ENCODE results near the gene CCDC148. TPM values are rescaled to one million over a fixed set of nuclear protein-coding genes. Genes with fewer than 3 reads are reported as not detected.

Gene CCDC148
- total and polyA plus RNA-seq, 2 donors (not counting 3 experiments of a cell fraction or from before 2014, with no cell fraction given): 0.04 to 0.69 TPM

GRCh38 chr2:158459161-158460003 lies 2.8 kb upstream of the CCDC148 start:
- H4K20me1 ChIP-seq (replicated peaks; ENCODE audit: control insufficient read depth, extremely low read depth, insufficient read depth, low read length): peaks cover 4% of the 10 kb centered on the region
- CTCF ChIA-PET: interaction anchor here (1.3 to 4.7 kb wide), 10 partner anchors 17 to 435 kb away, joined by 3 to 63 read pairs (median 6); no protein-coding TSS in a partner anchor
- BruUV-seq (replicated peaks): no TSS peak

More at GRCh38 chr2:158459161-158460003, 2.8 kb upstream of the CCDC148 start:
- DNase-seq (ENCODE audit: low read depth, low spot score): peak; percentile 52
- no peak overlapping the region for H3K27ac ChIP-seq (ENCODE audit: insufficient read depth, low read depth, low read length)
- H3K79me2 ChIP-seq (ENCODE audit: control insufficient read depth, insufficient read depth, low read length): peaks cover 60% of the 10 kb centered on the region
- intact Hi-C loops (cut with micrococcal nuclease): loop anchor here (2.0 to 10.0 kb wide), 4 partner anchors 167 to 675 kb away; no protein-coding TSS in a partner anchor
- H3K9ac ChIP-seq (replicated peaks; ENCODE audit: extremely low read depth, insufficient read depth, low read length): peak overlapping the region; percentile 73
- H3K4me3 ChIP-seq (replicated peaks in 1 of 3; ENCODE audit: insufficient read depth in 1 of 3, low read depth in 1 of 3, low read length in 3 of 3): peak overlapping the region in 2 of 3 experiments; percentile 81 to 86
- H3K27me3 ChIP-seq (ENCODE audit: control insufficient read depth in 2 of 2, insufficient read depth in 2 of 2, low read length in 2 of 2): peaks cover 1 to 11% of the 10 kb centered on the region in 2 experiments
- POLR2A ChIA-PET: interaction anchor here (0.7 kb wide), 1 partner anchor 263 kb away, joined by 3 read pairs; no protein-coding TSS in a partner anchor
- H3K9me3 ChIP-seq (replicated peaks; ENCODE audit: control insufficient read depth, insufficient read depth, low read length): no peaks in the 10 kb centered on the region
- dilution Hi-C loops (cut with MboI; ENCODE audit: extremely low pct_ligation_motif_present, low sequenced_read_pairs): no loop called here
- peaks cover 38% of the 10 kb centered on the region for H3K4me1 ChIP-seq (ENCODE audit: control insufficient read depth, extremely low read depth, insufficient read depth, low read length)
- H2AFZ ChIP-seq (ENCODE audit: low read depth, low read length): no peak overlapping the region
- no peak for TF ChIP-seq POLR2A (IDR thresholded peaks at IDR 0.05; ENCODE audit: low read depth, low read length)
- TF ChIP-seq POLR2AphosphoS5 (IDR thresholded peaks at IDR 0.05; ENCODE audit: insufficient read depth, low read depth, low read length): no peak
- no peak for TF ChIP-seq CTCF (IDR thresholded peaks at IDR 0.05; ENCODE audit: extremely low read depth in 1 of 2, insufficient read depth in 1 of 2, low read depth in 1 of 2, low read length in 2 of 2)
- no peak for TF ChIP-seq EZH2 (IDR thresholded peaks at IDR 0.05; ENCODE audit: borderline replicate concordance, low read depth, low read length, severe bottlenecking)
- no peak for TF ChIP-seq JUN (IDR thresholded peaks at IDR 0.05; ENCODE audit: borderline replicate concordance, insufficient read depth, insufficient read length, low read depth)
- no peak for TF ChIP-seq MYC (IDR thresholded peaks at IDR 0.05; ENCODE audit: low read depth, low read length)
- no peak for TF ChIP-seq MAX (IDR thresholded peaks at IDR 0.05; ENCODE audit: insufficient read depth, insufficient read length)
- no peak for TF ChIP-seq GATA2 (IDR thresholded peaks at IDR 0.05; ENCODE audit: insufficient read depth, insufficient read length, low read depth, low read length)
- no peak for TF ChIP-seq FOS (IDR thresholded peaks at IDR 0.05; ENCODE audit: borderline replicate concordance, insufficient read depth, low read length)
- no peak for FAIRE-seq
- no peaks in the 10 kb centered on the region for H3K36me3 ChIP-seq (ENCODE audit: control insufficient read depth in 2 of 2, extremely low read depth in 1 of 2, insufficient read depth in 2 of 2, low read length in 2 of 2)
- H3K9me1 ChIP-seq (replicated peaks; ENCODE audit: control insufficient read depth, extremely low read depth, insufficient read depth, low read length): no peaks in the 10 kb centered on the region
- H3K4me2 ChIP-seq (ENCODE audit: insufficient read depth, low read length): peak overlapping the region; percentile 92

Data from endothelial cell of umbilical vein (primary cell).